ENCODE data around the gene RALGAPA2.

- TF ChIP-seq CTCF (IDR thresholded peaks at IDR 0.05), result no peak
- TF ChIP-seq POLR2A (IDR thresholded peaks at IDR 0.05), result no peak
Measured at GRCh38 chr20:20520776-20521175, 191.7 kb downstream of the RALGAPA2 start.

All from thyroid gland (tissue), 4 donors.